ENCODE measurements around the gene USP33. TPM values are rescaled to one million over a fixed set of nuclear protein-coding genes. Genes with fewer than 3 reads are reported as not detected.

Gene USP33
- total and polyA plus RNA-seq, 10 of the 15 experiments (the other 5 are each of a cell fraction or from before 2014, with no cell fraction given), result 13.1 to 49.9 (median 32.2) TPM

DNA sequence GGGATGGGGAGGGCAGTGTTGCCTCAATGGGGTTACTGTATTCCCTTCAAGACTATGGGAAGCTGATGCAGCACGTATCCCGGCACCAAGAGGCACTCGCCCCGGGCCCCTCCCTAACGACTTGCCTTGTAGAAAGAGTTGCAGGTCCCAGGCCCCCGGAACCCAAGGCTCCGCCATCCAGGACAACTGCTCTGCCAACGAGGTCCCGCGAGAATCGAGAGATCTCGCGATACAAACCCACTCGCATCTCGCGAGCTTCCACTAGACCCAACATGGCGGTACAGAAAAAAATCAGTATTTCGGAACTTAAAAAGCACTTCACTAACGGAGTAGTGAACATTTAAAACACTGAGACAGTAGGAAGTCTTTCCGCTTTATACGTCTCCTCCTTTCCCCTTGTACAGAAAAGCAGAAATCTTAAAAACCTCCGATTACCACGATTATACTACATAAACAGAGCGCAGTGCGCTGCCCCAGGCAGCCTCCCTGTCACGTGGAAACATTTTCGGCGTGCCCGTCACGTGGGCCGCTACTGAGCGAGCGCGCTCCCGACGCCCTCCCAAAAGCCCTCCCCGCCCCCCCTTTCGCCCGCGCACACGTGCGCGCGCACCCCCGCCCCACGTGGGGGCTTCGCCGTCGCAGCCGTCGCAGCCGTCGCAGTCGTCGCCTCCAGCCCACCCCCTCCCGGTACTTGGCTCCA, 77.0 kb downstream of the USP33 start, which contains the start of gene ZZZ3 (continued):
- TF ChIP-seq, protein P1, sequence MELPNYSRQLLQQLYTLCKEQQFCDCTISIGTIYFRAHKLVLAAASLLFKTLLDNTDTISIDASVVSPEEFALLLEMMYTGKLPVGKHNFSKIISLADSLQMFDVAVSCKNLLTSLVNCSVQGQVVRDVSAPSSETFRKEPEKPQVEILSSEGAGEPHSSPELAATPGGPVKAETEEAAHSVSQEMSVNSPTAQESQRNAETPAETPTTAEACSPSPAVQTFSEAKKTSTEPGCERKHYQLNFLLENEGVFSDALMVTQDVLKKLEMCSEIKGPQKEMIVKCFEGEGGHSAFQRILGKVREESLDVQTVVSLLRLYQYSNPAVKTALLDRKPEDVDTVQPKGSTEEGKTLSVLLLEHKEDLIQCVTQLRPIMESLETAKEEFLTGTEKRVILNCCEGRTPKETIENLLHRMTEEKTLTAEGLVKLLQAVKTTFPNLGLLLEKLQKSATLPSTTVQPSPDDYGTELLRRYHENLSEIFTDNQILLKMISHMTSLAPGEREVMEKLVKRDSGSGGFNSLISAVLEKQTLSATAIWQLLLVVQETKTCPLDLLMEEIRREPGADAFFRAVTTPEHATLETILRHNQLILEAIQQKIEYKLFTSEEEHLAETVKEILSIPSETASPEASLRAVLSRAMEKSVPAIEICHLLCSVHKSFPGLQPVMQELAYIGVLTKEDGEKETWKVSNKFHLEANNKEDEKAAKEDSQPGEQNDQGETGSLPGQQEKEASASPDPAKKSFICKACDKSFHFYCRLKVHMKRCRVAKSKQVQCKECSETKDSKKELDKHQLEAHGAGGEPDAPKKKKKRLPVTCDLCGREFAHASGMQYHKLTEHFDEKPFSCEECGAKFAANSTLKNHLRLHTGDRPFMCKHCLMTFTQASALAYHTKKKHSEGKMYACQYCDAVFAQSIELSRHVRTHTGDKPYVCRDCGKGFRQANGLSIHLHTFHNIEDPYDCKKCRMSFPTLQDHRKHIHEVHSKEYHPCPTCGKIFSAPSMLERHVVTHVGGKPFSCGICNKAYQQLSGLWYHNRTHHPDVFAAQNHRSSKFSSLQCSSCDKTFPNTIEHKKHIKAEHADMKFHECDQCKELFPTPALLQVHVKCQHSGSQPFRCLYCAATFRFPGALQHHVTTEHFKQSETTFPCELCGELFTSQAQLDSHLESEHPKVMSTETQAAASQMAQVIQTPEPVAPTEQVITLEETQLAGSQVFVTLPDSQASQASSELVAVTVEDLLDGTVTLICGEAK (IDR thresholded peaks at IDR 0.05; ENCODE audit: borderline replicate concordance), result peak; percentile 72
- TF ChIP-seq CREB1 (IDR thresholded peaks at IDR 0.05; ENCODE audit: low read depth) (no peak; the same call in none of the 2 replicates), ZNF217 (IDR thresholded peaks at IDR 0.05) (peak; percentile 18; the same call in 1 of the 2 replicates), POLR2AphosphoS2 (IDR thresholded peaks at IDR 0.05; ENCODE audit: low read depth, low read length) (peak; percentile 32; the same call in 1 of the 2 replicates), USF2 (IDR thresholded peaks at IDR 0.05; ENCODE audit: borderline replicate concordance, low read depth, low read length) (peak; percentile 97), CHD2 (IDR thresholded peaks at IDR 0.05; ENCODE audit: borderline replicate concordance, low read depth, low read length) (peak; percentile 100), CBX3 (IDR thresholded peaks at IDR 0.05; ENCODE audit: borderline replicate concordance, low read depth) (no peak), TCF12 (IDR thresholded peaks at IDR 0.05; ENCODE audit: low read depth, low read length) (0 out of 2 replicates have a peak, but pooled peaks have one; percentile 16), TCF3 (IDR thresholded peaks at IDR 0.05; ENCODE audit: borderline replicate concordance, insufficient read depth, low read depth, low read length) (peak; percentile 8; the same call in 1 of the 2 replicates), MYB (IDR thresholded peaks at IDR 0.05; ENCODE audit: borderline replicate concordance, low read depth, low read length) (no peak), PKNOX1 (IDR thresholded peaks at IDR 0.05) (peak; percentile 48), POLR2A (IDR thresholded peaks at IDR 0.05; ENCODE audit: low read depth, low read length) (peak; percentile 76), ZNF622 (IDR thresholded peaks at IDR 0.05) (no peak), GATAD2B (conservative IDR thresholded peaks at IDR 0.05; ENCODE audit: low read depth) (no peak), RBBP5 (conservative IDR thresholded peaks at IDR 0.05) (no peak), YY1 (IDR thresholded peaks at IDR 0.05; ENCODE audit: low read depth, low read length) (peak; percentile 96), ETV6 (conservative IDR thresholded peaks at IDR 0.05 in 1 of 2, IDR thresholded peaks at IDR 0.05 in 1 of 2; ENCODE audit: borderline replicate concordance in 1 of 2, low read depth in 1 of 2) (no peak)
- TF ChIP-seq, protein P2, sequence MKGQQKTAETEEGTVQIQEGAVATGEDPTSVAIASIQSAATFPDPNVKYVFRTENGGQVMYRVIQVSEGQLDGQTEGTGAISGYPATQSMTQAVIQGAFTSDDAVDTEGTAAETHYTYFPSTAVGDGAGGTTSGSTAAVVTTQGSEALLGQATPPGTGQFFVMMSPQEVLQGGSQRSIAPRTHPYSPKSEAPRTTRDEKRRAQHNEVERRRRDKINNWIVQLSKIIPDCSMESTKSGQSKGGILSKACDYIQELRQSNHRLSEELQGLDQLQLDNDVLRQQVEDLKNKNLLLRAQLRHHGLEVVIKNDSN (IDR thresholded peaks at IDR 0.05; ENCODE audit: borderline replicate concordance, extremely low read length, insufficient read depth, low read depth, low read length), result peak; percentile 92
- TF ChIP-seq, protein P3, sequence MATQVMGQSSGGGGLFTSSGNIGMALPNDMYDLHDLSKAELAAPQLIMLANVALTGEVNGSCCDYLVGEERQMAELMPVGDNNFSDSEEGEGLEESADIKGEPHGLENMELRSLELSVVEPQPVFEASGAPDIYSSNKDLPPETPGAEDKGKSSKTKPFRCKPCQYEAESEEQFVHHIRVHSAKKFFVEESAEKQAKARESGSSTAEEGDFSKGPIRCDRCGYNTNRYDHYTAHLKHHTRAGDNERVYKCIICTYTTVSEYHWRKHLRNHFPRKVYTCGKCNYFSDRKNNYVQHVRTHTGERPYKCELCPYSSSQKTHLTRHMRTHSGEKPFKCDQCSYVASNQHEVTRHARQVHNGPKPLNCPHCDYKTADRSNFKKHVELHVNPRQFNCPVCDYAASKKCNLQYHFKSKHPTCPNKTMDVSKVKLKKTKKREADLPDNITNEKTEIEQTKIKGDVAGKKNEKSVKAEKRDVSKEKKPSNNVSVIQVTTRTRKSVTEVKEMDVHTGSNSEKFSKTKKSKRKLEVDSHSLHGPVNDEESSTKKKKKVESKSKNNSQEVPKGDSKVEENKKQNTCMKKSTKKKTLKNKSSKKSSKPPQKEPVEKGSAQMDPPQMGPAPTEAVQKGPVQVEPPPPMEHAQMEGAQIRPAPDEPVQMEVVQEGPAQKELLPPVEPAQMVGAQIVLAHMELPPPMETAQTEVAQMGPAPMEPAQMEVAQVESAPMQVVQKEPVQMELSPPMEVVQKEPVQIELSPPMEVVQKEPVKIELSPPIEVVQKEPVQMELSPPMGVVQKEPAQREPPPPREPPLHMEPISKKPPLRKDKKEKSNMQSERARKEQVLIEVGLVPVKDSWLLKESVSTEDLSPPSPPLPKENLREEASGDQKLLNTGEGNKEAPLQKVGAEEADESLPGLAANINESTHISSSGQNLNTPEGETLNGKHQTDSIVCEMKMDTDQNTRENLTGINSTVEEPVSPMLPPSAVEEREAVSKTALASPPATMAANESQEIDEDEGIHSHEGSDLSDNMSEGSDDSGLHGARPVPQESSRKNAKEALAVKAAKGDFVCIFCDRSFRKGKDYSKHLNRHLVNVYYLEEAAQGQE (IDR thresholded peaks at IDR 0.05; ENCODE audit: low read depth, low read length), result no peak

All from GM12878 (cell line).